Measurements from ENCODE around the gene C1orf21. TPM values are rescaled to one million over a fixed set of nuclear protein-coding genes. Genes with fewer than 3 reads are reported as not detected.

C1orf21 gene
- polyA plus RNA-seq, 12 donors, result 38.2 to 80.2 (median 53.5) TPM; not detected in 1

GRCh38 chr1:184407816-184408510, 21.1 kb downstream of the C1orf21 start:
- no peak for DNase-seq

GRCh38 chr1:184408580-184408979, 21.8 kb downstream of the C1orf21 start:
- no peak for DNase-seq

- no peak for DNase-seq
Measured at GRCh38 chr1:184409011-184409410, 22.2 kb downstream of the C1orf21 start.

GRCh38 chr1:184412472-184412871, 25.6 kb downstream of the C1orf21 start:
- DNase-seq, result no peak

- no peak for DNase-seq
Measured at GRCh38 chr1:184416481-184416880, 29.7 kb downstream of the C1orf21 start.

GRCh38 chr1:184416946-184417345, 30.1 kb downstream of the C1orf21 start:
- no peak for DNase-seq

- no peak for DNase-seq
Measured at GRCh38 chr1:184417916-184418315, 31.1 kb downstream of the C1orf21 start.

- DNase-seq, result no peak
Measured at GRCh38 chr1:184418652-184419349, 32.0 kb downstream of the C1orf21 start.

GRCh38 chr1:184419350-184420161, 32.7 kb downstream of the C1orf21 start:
- no peak for DNase-seq

- DNase-seq, result no peak
Measured at GRCh38 chr1:184422490-184423233, 35.8 kb downstream of the C1orf21 start.

GRCh38 chr1:184423649-184424048, 36.8 kb downstream of the C1orf21 start:
- no peak for DNase-seq

- no peak for DNase-seq
Measured at GRCh38 chr1:184424157-184424556, 37.3 kb downstream of the C1orf21 start.

GRCh38 chr1:184424945-184425344, 38.1 kb downstream of the C1orf21 start:
- DNase-seq, result no peak

GRCh38 chr1:184425449-184426277, 38.8 kb downstream of the C1orf21 start:
- DNase-seq, result no peak

GRCh38 chr1:184426278-184426674, 39.4 kb downstream of the C1orf21 start:
- DNase-seq, result no peak

GRCh38 chr1:184427722-184428121, 40.9 kb downstream of the C1orf21 start:
- no peak for DNase-seq

GRCh38 chr1:184428604-184429003, 41.8 kb downstream of the C1orf21 start:
- no peak for DNase-seq

- no peak for DNase-seq
Measured at GRCh38 chr1:184429335-184429734, 42.5 kb downstream of the C1orf21 start.

- DNase-seq, result no peak
Measured at GRCh38 chr1:184433956-184434502, 47.2 kb downstream of the C1orf21 start.

GRCh38 chr1:184437291-184437690, 50.5 kb downstream of the C1orf21 start:
- no peak for DNase-seq

GRCh38 chr1:184438363-184438762, 51.5 kb downstream of the C1orf21 start:
- no peak for DNase-seq

Data from muscle of arm (tissue), 12 donors.